Mesodermal cell (in vitro differentiated cells): ENCODE results near the gene PRSS2.

ENCODE experiments used
- H3K27ac ChIP-seq: 2 replicates; pipeline ENCODE4 v1.7.0; 2013; ENCODE audit warnings: mild to moderate bottlenecking, low read depth, low read length, moderate library complexity; ENCODE audit not compliant: severe bottlenecking
- H3K36me3 ChIP-seq: 2 replicates; pipeline ENCODE4 v1.7.1; 2013; ENCODE audit warnings: mild to moderate bottlenecking, low read length, moderate library complexity; ENCODE audit not compliant: control insufficient read depth, insufficient read depth
- H3K4me1 ChIP-seq: one replicate; pipeline ENCODE4 v1.7.1; 2013; ENCODE audit warnings: mild to moderate bottlenecking, low read length; ENCODE audit not compliant: insufficient read depth, control insufficient read depth, poor library complexity, severe bottlenecking
- H3K4me3 ChIP-seq: 2 replicates; pipeline ENCODE4 v1.7.0; 2013; ENCODE audit warnings: low read length, control low read depth, mild to moderate bottlenecking; ENCODE audit not compliant: insufficient read depth, poor library complexity, severe bottlenecking; ENCODE audit errors: extremely low read depth
- H3K9me3 ChIP-seq: 2 replicates; pipeline ENCODE4 v1.7.1; 2013; ENCODE audit warnings: mild to moderate bottlenecking, low read length, moderate library complexity; ENCODE audit not compliant: control insufficient read depth
- WGBS, 2 experiments: methylation state at CpG; one replicate each; pipeline ENCODE4 v1.1.5; 2013; ENCODE audit warnings: missing lambda C conversion rate in 2 of 2; ENCODE audit not compliant: insufficient coverage in 2 of 2; 5-methylcytosine and 5-hydroxymethylcytosine counted together

The PRSS2 gene

DNA sequence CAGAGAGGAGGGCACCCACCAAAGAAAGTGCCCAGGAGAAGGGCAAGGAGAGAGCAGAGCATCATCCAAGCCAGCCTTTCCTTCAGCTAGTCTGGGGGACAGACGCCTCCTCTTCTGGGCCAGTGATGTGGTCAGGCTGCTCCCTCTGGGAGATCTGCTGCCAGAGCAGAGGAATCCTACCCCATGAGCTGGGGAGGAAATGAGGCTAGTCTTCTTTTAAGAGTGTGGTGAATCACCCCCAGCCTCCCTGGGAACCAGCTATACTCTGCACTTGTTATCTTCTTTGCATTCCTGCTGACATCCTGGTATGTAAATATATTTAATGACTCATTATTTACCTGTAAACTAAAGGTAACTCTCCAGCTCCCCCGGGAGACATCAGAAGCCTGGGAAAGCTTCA lies 42.5 kb downstream of the PRSS2 start:
- no peaks in the 10 kb centered on the region for H3K9me3 ChIP-seq
- H3K4me3 ChIP-seq: no peak overlapping the region
- no peaks in the 10 kb centered on the region for H3K36me3 ChIP-seq
- 40% methylated on average over 1 of the region's 2 CpGs; no CpG with 5 or more reads in 1 of the 2 experiments for WGBS, 2 experiments
- H3K27ac ChIP-seq: peak overlapping the region; percentile 87
- peaks cover 29% of the 10 kb centered on the region for H3K4me1 ChIP-seq

DNA sequence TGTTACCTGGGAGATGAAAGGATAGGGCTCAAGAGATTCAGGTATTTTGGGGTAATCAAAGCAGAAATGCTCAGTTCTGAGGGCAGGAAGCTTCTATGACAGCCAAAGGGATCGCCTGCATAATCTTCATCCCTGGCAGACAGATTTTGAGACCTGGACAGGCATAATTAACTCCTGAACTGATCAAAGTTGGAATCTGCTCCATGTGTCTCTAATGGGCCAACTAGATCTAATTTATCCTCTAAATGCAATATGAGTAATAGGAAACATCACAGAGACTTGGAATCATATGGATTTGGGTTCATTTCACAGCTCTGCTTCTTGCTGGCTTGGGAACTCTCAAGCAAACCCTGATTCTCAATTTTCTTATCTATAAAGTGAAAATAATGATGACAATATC lies 42.9 kb downstream of the PRSS2 start:
- Histone ChIP-seq H3K4me1 (peaks cover 26% of the 10 kb centered on the region), H3K4me3 (no peak overlapping the region), H3K27ac (peak overlapping the region; percentile 37), H3K9me3 (no peaks in the 10 kb centered on the region), H3K36me3 (no peaks in the 10 kb centered on the region)
- WGBS, 2 experiments: 75 to 78% methylated on average over 1 of the region's 1 CpG

DNA sequence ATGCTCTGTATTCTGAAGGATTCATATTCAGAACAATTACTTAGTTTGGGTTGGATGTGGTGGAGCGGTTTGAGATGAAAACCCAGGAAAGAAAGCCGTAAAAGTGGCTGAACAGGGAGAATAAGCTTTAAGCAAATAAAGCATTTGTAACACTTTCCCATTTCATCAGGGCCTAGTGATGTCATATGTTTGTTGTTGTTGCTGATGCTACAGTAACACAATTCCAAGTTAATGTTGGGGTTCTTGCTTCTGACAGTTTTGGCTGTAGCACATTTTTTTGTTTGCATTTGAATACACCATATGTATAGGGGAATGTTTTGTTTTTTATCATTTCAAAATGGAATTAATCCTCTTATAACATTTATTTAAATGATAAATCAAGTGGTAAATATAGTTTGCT lies 43.7 kb downstream of the PRSS2 start:
- H3K9me3 ChIP-seq: no peaks in the 10 kb centered on the region
- no peaks in the 10 kb centered on the region for H3K36me3 ChIP-seq
- WGBS, 2 experiments: no CpG with 5 or more reads among the region's 2 CpGs
- no peak overlapping the region for H3K27ac ChIP-seq
- peaks cover 22% of the 10 kb centered on the region for H3K4me1 ChIP-seq
- no peak overlapping the region for H3K4me3 ChIP-seq

DNA sequence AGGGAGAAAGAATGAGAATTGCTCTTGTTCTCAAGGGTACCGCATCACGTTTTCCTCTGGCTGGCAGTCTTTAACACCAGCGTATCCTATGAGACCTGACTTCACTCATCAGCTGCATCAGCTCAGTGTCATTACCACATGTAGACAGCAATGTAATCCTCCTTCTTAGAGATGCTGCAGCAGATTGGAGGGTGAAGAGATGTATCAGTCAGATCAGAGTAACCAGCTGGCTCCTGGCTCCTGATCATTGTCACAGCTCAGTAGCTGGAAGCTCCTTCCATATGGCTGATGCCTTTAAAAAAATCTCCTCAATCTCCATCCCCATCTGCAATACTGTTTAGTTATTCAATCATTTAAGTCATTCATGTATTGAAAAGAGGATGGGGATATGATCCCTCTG lies 44.4 kb downstream of the PRSS2 start:
- Histone ChIP-seq H3K36me3 (no peaks in the 10 kb centered on the region), H3K27ac (no peak overlapping the region), H3K4me1 (peaks cover 18% of the 10 kb centered on the region), H3K9me3 (no peaks in the 10 kb centered on the region), H3K4me3 (no peak overlapping the region)
- WGBS, 2 experiments: 80% methylated on average over 1 of the region's 3 CpGs; no CpG with 5 or more reads in 1 of the 2 experiments

DNA sequence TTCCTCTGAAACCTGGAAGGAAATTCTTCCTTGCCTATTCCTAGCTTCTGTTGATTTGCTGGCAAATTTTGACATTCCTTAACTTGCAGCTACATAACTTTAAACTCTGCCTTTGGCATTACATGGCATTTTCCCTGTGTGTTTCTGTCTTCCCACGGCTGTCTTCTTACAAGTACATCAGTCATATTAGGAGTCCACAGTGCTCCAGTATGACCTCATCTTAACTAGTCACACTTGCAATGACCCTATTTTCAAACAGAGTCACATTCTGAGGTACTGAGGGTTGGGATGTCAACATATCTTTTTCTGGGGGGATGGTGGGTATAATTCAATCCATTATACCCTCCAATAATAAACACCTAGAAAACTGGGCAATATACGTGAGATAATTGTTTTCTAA lies 46.7 kb downstream of the PRSS2 start:
- H3K9me3 ChIP-seq: no peaks in the 10 kb centered on the region
- H3K4me3 ChIP-seq: no peak overlapping the region
- no peak overlapping the region for H3K27ac ChIP-seq
- no peaks in the 10 kb centered on the region for H3K36me3 ChIP-seq
- WGBS, 2 experiments: 80 to 81% methylated on average over 1 to 2 of the region's 2 CpGs
- peaks cover 10% of the 10 kb centered on the region for H3K4me1 ChIP-seq

DNA sequence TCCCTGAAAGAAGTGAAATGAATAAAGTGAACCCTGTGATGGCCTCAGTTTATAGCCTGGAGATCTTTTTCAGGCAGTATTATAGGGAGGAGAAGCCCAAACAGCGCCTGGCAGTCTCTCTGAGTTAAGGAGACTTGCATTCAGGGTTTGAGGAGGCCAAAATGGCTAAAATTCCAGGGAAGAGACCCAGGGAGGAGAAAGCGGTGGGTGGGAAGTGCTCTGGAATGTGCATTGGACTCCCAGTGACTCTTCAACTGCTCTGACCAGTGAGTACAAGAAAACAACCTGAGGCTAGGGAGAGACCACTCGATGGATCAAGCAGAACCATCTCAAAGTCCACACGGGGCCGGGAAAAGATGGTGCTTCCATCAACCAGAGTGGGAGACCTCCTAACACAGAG lies 48.8 kb downstream of the PRSS2 start:
- no peaks in the 10 kb centered on the region for H3K4me1 ChIP-seq
- 85 to 91% methylated on average over 5 of the region's 5 CpGs for WGBS, 2 experiments
- H3K27ac ChIP-seq: no peak overlapping the region
- H3K9me3 ChIP-seq: peaks cover 3% of the 10 kb centered on the region
- H3K4me3 ChIP-seq: no peak overlapping the region
- H3K36me3 ChIP-seq: no peaks in the 10 kb centered on the region

DNA sequence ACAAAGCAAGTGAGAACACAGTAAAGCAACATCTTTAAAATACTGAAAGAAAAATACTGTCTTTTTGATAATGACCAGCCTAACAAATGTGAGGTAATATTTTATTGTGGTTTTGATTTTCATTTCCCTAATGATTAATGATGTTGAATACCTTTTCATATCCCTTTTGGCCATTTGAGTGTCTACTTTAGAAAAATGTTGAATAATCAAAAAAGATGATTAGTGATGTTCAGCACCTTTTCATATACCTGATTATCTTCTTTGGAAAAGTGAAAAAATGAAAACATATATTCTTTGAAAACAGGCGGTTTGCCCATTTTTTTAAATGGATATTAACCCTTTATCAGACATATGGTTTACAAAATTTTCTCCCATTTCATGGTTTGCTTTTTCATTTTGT lies 51.9 kb downstream of the PRSS2 start:
- Histone ChIP-seq H3K4me1 (no peaks in the 10 kb centered on the region), H3K27ac (no peak overlapping the region), H3K36me3 (no peaks in the 10 kb centered on the region), H3K4me3 (no peak overlapping the region), H3K9me3 (peaks cover 9% of the 10 kb centered on the region)
- WGBS, 2 experiments: no CpG with 5 or more reads among the region's 1 CpG
